ENCODE results near the gene CAMSAP1. TPM values are rescaled to one million over a fixed set of nuclear protein-coding genes. Genes with fewer than 3 reads are reported as not detected.
A peak's percentile ranks its signal among the peaks of the same experiment; 100 is the strongest.

The CAMSAP1 gene
- polyA plus RNA-seq, 3 donors, result 0.71 to 9.0 (median 0.75) TPM

DNA sequence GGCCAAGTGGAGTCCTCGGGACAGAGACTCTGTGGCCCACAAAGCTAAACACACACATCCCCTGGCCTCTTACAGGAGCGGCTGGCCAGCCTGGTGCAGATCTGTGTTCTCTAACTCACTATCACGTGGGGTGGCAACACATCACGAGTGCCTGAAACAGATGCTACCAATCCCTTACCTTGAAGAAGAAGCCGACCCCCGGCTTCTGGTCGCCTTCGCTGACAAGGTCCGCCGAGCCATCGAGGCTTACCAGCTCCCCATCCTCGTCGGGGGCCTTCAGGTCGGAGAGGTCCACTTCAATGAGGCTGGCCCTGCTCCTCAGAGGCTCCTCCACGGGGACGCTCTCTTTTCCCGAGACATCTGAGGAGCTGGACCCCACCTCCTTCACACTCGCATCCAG, 86.7 kb downstream of the CAMSAP1 start:
- H3K4me3 ChIP-seq (replicated peaks in 1 of 3; ENCODE audit: low read depth in 2 of 3, low read length in 3 of 3), result no peak overlapping the region
- TF ChIP-seq, protein P1, sequence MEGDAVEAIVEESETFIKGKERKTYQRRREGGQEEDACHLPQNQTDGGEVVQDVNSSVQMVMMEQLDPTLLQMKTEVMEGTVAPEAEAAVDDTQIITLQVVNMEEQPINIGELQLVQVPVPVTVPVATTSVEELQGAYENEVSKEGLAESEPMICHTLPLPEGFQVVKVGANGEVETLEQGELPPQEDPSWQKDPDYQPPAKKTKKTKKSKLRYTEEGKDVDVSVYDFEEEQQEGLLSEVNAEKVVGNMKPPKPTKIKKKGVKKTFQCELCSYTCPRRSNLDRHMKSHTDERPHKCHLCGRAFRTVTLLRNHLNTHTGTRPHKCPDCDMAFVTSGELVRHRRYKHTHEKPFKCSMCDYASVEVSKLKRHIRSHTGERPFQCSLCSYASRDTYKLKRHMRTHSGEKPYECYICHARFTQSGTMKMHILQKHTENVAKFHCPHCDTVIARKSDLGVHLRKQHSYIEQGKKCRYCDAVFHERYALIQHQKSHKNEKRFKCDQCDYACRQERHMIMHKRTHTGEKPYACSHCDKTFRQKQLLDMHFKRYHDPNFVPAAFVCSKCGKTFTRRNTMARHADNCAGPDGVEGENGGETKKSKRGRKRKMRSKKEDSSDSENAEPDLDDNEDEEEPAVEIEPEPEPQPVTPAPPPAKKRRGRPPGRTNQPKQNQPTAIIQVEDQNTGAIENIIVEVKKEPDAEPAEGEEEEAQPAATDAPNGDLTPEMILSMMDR (IDR thresholded peaks at IDR 0.05), result no peak
- H3K9me3 Mint-ChIP-seq, result peaks cover 0 to 2% (median 0%) of the 10 kb centered on the region in 7 donors
- no peak overlapping the region for H3K27ac ChIP-seq (ENCODE audit: low read depth in 1 of 2, low read length in 2 of 2)
- H3K27me3 ChIP-seq (ENCODE audit: control insufficient read depth in 2 of 2, insufficient read depth in 2 of 2, low read length in 2 of 2), result no peaks in the 10 kb centered on the region
- no peaks in the 10 kb centered on the region for H3K27me3 Mint-ChIP-seq (ENCODE audit: low read depth in 3 of 3)
- H3K9ac ChIP-seq (ENCODE audit: insufficient read depth, low read length, poor library complexity, severe bottlenecking), result no peak overlapping the region
- H3K36me3 Mint-ChIP-seq, result peaks cover 94 to 100% of the 10 kb centered on the region in 2 donors
- no peaks in the 10 kb centered on the region for H3K9me3 ChIP-seq (replicated peaks in 1 of 2; ENCODE audit: control insufficient read depth in 1 of 2, insufficient read depth in 1 of 2, low read length in 2 of 2)
- H3K36me3 ChIP-seq (replicated peaks in 1 of 2; ENCODE audit: control insufficient read depth in 1 of 2, insufficient read depth in 2 of 2, low read length in 2 of 2), result peaks cover 91 to 100% of the 10 kb centered on the region in 2 donors
- no peaks in the 10 kb centered on the region for H3K4me1 Mint-ChIP-seq
- no peak overlapping the region for H3K4me3 Mint-ChIP-seq
- no peak overlapping the region for H3K27ac Mint-ChIP-seq
- intact Hi-C loops (cut with micrococcal nuclease), result no loop called here
- H4K20me1 ChIP-seq (ENCODE audit: insufficient read depth, low read length), result no peaks in the 10 kb centered on the region
- no peak for DNase-seq
- no peaks in the 10 kb centered on the region for H3K4me1 ChIP-seq (ENCODE audit: control insufficient read depth in 1 of 2, insufficient read depth in 2 of 2, low read length in 2 of 2)
- no peaks in the 10 kb centered on the region for H3K79me2 ChIP-seq (ENCODE audit: insufficient read depth, low read length)
- no peak overlapping the region for H2AFZ ChIP-seq (ENCODE audit: insufficient read depth, low read depth, low read length, poor library complexity, severe bottlenecking)
- no peak overlapping the region for H3K4me2 ChIP-seq (replicated peaks; ENCODE audit: extremely low read depth, low read length, poor library complexity, severe bottlenecking)
- WGBS (ENCODE audit: insufficient coverage), result 98% methylated on average over 14 of the region's 18 CpGs

DNA sequence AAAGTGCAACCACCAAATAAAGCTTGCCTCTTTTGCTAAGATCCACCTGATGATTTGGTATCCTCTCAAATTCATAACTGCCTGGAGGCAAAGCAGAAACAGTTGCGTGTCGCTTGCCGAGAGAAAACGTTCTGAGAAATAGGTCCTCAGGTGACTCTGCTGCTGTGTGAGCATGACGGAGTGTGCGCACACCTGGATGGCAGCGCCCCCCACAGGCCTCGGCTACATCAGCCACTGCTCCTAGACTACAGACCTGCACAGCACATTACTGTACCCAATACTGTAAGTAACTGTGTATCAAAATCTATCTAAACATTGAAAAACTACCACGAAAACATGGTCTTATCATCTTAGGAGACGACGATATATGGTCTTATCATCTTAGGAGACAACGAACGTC, 87.4 kb downstream of the CAMSAP1 start:
- Histone ChIP-seq H3K4me3 (replicated peaks in 1 of 3; ENCODE audit: low read depth in 2 of 3, low read length in 3 of 3) (no peak overlapping the region), H3K79me2 (ENCODE audit: insufficient read depth, low read length) (no peaks in the 10 kb centered on the region), H3K4me1 (ENCODE audit: control insufficient read depth in 1 of 2, insufficient read depth in 2 of 2, low read length in 2 of 2) (no peaks in the 10 kb centered on the region), H3K27ac (ENCODE audit: low read depth in 1 of 2, low read length in 2 of 2) (no peak overlapping the region), H2AFZ (ENCODE audit: insufficient read depth, low read depth, low read length, poor library complexity, severe bottlenecking) (no peak overlapping the region), H3K27me3 (ENCODE audit: control insufficient read depth in 2 of 2, insufficient read depth in 2 of 2, low read length in 2 of 2) (no peaks in the 10 kb centered on the region), H3K36me3 (replicated peaks in 1 of 2; ENCODE audit: control insufficient read depth in 1 of 2, insufficient read depth in 2 of 2, low read length in 2 of 2) (peaks cover 93 to 98% of the 10 kb centered on the region in 2 donors), H3K9me3 (replicated peaks in 1 of 2; ENCODE audit: control insufficient read depth in 1 of 2, insufficient read depth in 1 of 2, low read length in 2 of 2) (no peaks in the 10 kb centered on the region), H3K4me2 (replicated peaks; ENCODE audit: extremely low read depth, low read length, poor library complexity, severe bottlenecking) (no peak overlapping the region), H4K20me1 (ENCODE audit: insufficient read depth, low read length) (no peaks in the 10 kb centered on the region), H3K9ac (ENCODE audit: insufficient read depth, low read length, poor library complexity, severe bottlenecking) (no peak overlapping the region)
- H3K4me1 Mint-ChIP-seq, result no peaks in the 10 kb centered on the region
- 100% methylated on average over 10 of the region's 13 CpGs for WGBS (ENCODE audit: insufficient coverage)
- intact Hi-C loops (cut with micrococcal nuclease), result no loop called here
- no peak overlapping the region for H3K27ac Mint-ChIP-seq
- H3K27me3 Mint-ChIP-seq (ENCODE audit: low read depth in 3 of 3), result no peaks in the 10 kb centered on the region
- TF ChIP-seq, protein P1 (IDR thresholded peaks at IDR 0.05), result no peak
- H3K9me3 Mint-ChIP-seq, result peaks cover 0 to 2% (median 0%) of the 10 kb centered on the region in 7 donors
- peaks cover 94 to 100% of the 10 kb centered on the region in 2 donors for H3K36me3 Mint-ChIP-seq
- DNase-seq, result peak in 1 of 3 donors; percentile 1
- H3K4me3 Mint-ChIP-seq, result no peak overlapping the region

Measured in CD14-positive monocyte (primary cell).